SU-DHL-6 (cell line): Measurements from ENCODE around the gene NPR3.

Experiments used
- H2AFZ ChIP-seq: fragments of 200-600 bp; sonication (generic); 2 replicates; pipeline ENCODE4 v1.6.1; 2014; ENCODE audit warnings: low read depth, mild to moderate bottlenecking, moderate library complexity, mixed read lengths, antibody characterized with exemption, low read length; ENCODE audit not compliant: severe bottlenecking
- H3F3A ChIP-seq: fragments of 200-600 bp; shearing (Covaris generic); 2 replicates; pipeline ENCODE4 v1.6.0; 2016; ENCODE audit warnings: antibody characterized with exemption, mild to moderate bottlenecking; ENCODE audit not compliant: insufficient read depth
- H3K27ac ChIP-seq: fragments of 200-600 bp; sonication (generic); 2 replicates; pipeline ENCODE4 v1.5.1; 2016; ENCODE audit warnings: low read depth, mild to moderate bottlenecking, low read length, moderate library complexity, mixed read lengths
- H3K27me3 ChIP-seq: fragments of 200-600 bp; sonication (generic), shearing (Covaris generic); 2 replicates; pipeline ENCODE4 v1.6.0; 2014; ENCODE audit warnings: mild to moderate bottlenecking, low read length
- H3K36me3 ChIP-seq: fragments of 200-600 bp; sonication (generic); 2 replicates; pipeline ENCODE4 v1.6.1; 2014; ENCODE audit warnings: mild to moderate bottlenecking, low read length, mixed read lengths
- H3K4me2 ChIP-seq: fragments of 300-600, 200-600 bp; shearing (Covaris generic), sonication (generic); 2 replicates; pipeline ENCODE4 v1.6.0; 2014; ENCODE audit warnings: low read length, low read depth, mild to moderate bottlenecking; ENCODE audit not compliant: poor library complexity, severe bottlenecking
- H3K4me3 ChIP-seq: fragments of 200-600 bp; sonication (generic); 2 replicates; pipeline ENCODE4 v1.5.1; 2014; ENCODE audit warnings: antibody characterized with exemption, low read length, mild to moderate bottlenecking, mixed read lengths; ENCODE audit not compliant: insufficient read depth, poor library complexity, severe bottlenecking
- H3K79me2 ChIP-seq: fragments of 200-600 bp; sonication (generic); 2 replicates; pipeline ENCODE4 v1.6.1; 2014; ENCODE audit warnings: mild to moderate bottlenecking, low read length, moderate library complexity; ENCODE audit not compliant: insufficient read depth
- H3K9ac ChIP-seq: fragments of 200-600 bp; sonication (generic); 2 replicates; pipeline ENCODE4 v1.7.0; 2014; ENCODE audit warnings: mild to moderate bottlenecking, low read length
- H3K9me2 ChIP-seq: fragments of 200-600 bp; sonication (generic); replicated peaks from 2 replicates; pipeline ENCODE4 v1.6.1; 2014; ENCODE audit warnings: low read length; ENCODE audit not compliant: insufficient read depth
- H3K9me3 ChIP-seq: fragments of 200-600 bp; sonication (generic); 2 replicates; pipeline ENCODE4 v1.6.1; 2014; ENCODE audit warnings: low read length, mixed read lengths; ENCODE audit not compliant: insufficient read depth
- H4K20me1 ChIP-seq: fragments of 200-600 bp; sonication (generic); 2 replicates; pipeline ENCODE4 v1.6.1; 2014; ENCODE audit warnings: low read depth, mild to moderate bottlenecking, antibody characterized with exemption, low read length, moderate library complexity, mixed read lengths
- EZH2phosphoT487 ChIP-seq: fragments of 200-600 bp; sonication (generic), shearing (Covaris generic); conservative IDR thresholded peaks from 2 replicates; pipeline ENCODE4 v1.6.1; 2018; ENCODE audit warnings: mild to moderate bottlenecking, antibody characterized with exemption, low read length, moderate library complexity, mixed read lengths
- TF ChIP-seq, protein P1 (sequence below): fragments of 200-600 bp; sonication (generic); IDR thresholded peaks from one replicate; pipeline ENCODE4 v1.5.1; 2017; ENCODE audit warnings: antibody characterized with exemption, mild to moderate bottlenecking, low read length, moderate library complexity; ENCODE audit not compliant: insufficient read depth, poor library complexity, severe bottlenecking

The NPR3 gene

DNA sequence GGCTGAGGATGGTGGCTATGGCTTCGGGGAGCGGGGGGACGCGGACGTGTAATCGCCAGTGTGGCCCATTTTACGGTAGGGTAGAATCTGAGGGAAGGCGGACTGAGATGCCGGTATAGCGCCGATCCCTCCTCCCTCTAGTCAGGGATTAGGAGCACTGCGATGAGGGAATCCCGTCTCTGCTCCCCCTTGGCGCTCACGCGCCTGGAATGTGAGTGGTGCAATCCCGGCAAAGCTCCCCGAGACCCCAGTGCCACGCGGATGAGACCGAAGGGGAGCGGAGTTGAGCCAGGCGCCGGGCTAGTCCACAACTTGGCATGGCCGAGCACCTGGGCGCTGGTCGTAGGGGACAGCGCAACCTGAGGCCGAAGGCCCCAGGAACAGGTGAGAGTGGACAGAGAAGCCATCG lies 2.2 kb downstream of the NPR3 start:
- H3F3A ChIP-seq = no peaks in the 10 kb centered on the region
- no peaks in the 10 kb centered on the region for H3K9me3 ChIP-seq
- no peak overlapping the region for H2AFZ ChIP-seq
- H3K4me2 ChIP-seq = no peak overlapping the region
- H3K27me3 ChIP-seq = no peaks in the 10 kb centered on the region
- H3K79me2 ChIP-seq = no peaks in the 10 kb centered on the region
- no peak overlapping the region for H3K9ac ChIP-seq
- H3K36me3 ChIP-seq = no peaks in the 10 kb centered on the region
- no peak overlapping the region for H3K4me3 ChIP-seq
- TF ChIP-seq, protein P1, sequence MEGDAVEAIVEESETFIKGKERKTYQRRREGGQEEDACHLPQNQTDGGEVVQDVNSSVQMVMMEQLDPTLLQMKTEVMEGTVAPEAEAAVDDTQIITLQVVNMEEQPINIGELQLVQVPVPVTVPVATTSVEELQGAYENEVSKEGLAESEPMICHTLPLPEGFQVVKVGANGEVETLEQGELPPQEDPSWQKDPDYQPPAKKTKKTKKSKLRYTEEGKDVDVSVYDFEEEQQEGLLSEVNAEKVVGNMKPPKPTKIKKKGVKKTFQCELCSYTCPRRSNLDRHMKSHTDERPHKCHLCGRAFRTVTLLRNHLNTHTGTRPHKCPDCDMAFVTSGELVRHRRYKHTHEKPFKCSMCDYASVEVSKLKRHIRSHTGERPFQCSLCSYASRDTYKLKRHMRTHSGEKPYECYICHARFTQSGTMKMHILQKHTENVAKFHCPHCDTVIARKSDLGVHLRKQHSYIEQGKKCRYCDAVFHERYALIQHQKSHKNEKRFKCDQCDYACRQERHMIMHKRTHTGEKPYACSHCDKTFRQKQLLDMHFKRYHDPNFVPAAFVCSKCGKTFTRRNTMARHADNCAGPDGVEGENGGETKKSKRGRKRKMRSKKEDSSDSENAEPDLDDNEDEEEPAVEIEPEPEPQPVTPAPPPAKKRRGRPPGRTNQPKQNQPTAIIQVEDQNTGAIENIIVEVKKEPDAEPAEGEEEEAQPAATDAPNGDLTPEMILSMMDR = no peak
- no peak for TF ChIP-seq EZH2phosphoT487
- no peaks in the 10 kb centered on the region for H4K20me1 ChIP-seq
- H3K9me2 ChIP-seq = no peaks in the 10 kb centered on the region
- H3K27ac ChIP-seq = no peak overlapping the region

DNA sequence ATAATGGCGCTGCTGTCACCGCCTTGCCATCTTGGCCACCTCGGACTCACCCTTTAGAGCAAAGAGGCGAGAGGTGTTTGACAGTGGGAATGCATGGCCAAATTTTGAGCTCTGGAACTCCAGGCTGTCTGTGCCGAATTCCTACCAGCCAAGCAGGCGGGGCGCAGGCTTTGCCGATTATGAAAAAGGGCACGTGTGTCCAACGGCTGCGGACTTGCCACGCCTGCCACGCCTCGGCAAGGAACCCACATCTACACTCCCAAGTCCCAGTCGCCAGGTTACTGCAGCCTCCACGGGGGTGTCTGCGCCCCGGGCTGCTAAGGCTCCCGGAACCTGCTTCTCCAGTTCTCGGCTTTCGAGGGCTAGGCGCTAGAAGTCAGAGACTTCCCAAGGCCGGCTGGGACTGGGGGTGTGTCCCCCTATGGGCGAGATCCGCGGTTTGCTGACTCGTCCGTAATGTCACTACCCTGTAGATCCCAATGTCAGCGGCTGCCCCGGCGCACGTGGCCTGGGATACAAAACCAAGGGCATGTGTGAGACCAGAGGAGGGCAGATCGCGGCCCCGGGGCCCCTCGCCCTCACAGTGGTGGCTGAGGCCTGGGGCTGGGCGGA lies 2.8 kb downstream of the NPR3 start:
- no peak overlapping the region for H3K27ac ChIP-seq
- no peak overlapping the region for H2AFZ ChIP-seq
- no peaks in the 10 kb centered on the region for H3K27me3 ChIP-seq
- TF ChIP-seq, protein P1 = no peak
- no peak for TF ChIP-seq EZH2phosphoT487
- no peaks in the 10 kb centered on the region for H3K79me2 ChIP-seq
- H3K4me2 ChIP-seq = no peak overlapping the region
- no peak overlapping the region for H3K4me3 ChIP-seq
- H3K9ac ChIP-seq = no peak overlapping the region
- H3F3A ChIP-seq = no peaks in the 10 kb centered on the region
- no peaks in the 10 kb centered on the region for H4K20me1 ChIP-seq
- no peaks in the 10 kb centered on the region for H3K9me3 ChIP-seq
- no peaks in the 10 kb centered on the region for H3K36me3 ChIP-seq
- no peaks in the 10 kb centered on the region for H3K9me2 ChIP-seq

DNA sequence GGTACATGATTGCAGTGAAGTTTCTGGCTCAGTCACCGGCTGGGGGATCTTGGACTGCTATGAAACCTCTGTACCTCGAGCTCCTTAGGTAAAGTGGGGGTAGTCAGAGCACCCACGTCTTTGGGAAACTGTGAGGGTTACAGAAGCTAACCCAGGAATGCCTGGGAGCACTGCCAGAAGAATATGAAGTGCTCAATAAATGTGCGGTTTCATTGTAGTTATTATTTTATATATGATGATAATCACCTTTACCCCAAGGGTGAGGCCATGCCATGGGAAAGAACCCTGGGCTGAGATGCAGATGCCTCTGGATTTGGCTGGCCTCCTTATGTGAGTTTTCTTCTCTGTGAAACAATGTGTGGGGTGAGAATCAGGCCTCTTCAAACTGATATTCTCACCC lies 3.7 kb downstream of the NPR3 start:
- no peak overlapping the region for H3K4me3 ChIP-seq
- H4K20me1 ChIP-seq = no peaks in the 10 kb centered on the region
- no peak overlapping the region for H3K27ac ChIP-seq
- no peaks in the 10 kb centered on the region for H3K27me3 ChIP-seq
- no peaks in the 10 kb centered on the region for H3K9me2 ChIP-seq
- no peaks in the 10 kb centered on the region for H3K36me3 ChIP-seq
- H3K4me2 ChIP-seq = no peak overlapping the region
- no peak for TF ChIP-seq EZH2phosphoT487
- TF ChIP-seq, protein P1 = no peak
- no peaks in the 10 kb centered on the region for H3K9me3 ChIP-seq
- no peaks in the 10 kb centered on the region for H3K79me2 ChIP-seq
- no peak overlapping the region for H3K9ac ChIP-seq
- H2AFZ ChIP-seq = no peak overlapping the region
- H3F3A ChIP-seq = no peaks in the 10 kb centered on the region
